IMR-90 (cell line): ENCODE data around the gene ERP44. TPM values are rescaled to one million over a fixed set of nuclear protein-coding genes. Genes with fewer than 3 reads are reported as not detected.

Experiments
- ATAC-seq: fragments of 200-7000 bp; cut with Tn5 transposase; 2 replicates; pipeline ENCODE4 v1.9.1; 2020; ENCODE audit warnings: low read depth, mild to moderate bottlenecking, moderate library complexity
- BruUV-seq: library from RNA; stranded (reverse); fragments of 400-500 nt; replicated peaks from 2 replicates; lab custom pipeline; 2021; lab: Mats Ljungman, UMichigan
- CTCF ChIA-PET: fragments of 300-600 bp; formaldehyde crosslinking; extraction: SDS; loops from one replicate; lab custom pipeline; 2021; ENCODE audit warnings: antibody characterized with exemption; lab: Yijun Ruan, JAX
- POLR2A ChIA-PET: fragments of 300-600 bp; sonication (Branson Sonifier 250); formaldehyde crosslinking; loops from one replicate; lab custom pipeline; 2022; ENCODE audit warnings: antibody characterized with exemption; ENCODE audit not compliant: unreplicated experiment; lab: Charles Lee
- DNase-seq: peaks from one replicate; pipeline ENCODE4 v3.0.0; 2013
- H2AFZ ChIP-seq: replicated peaks from 2 replicates; pipeline ENCODE3; 2013; ENCODE audit warnings: low read length, mild to moderate bottlenecking; ENCODE audit not compliant: poor library complexity
- H2AK5ac ChIP-seq: 2 replicates; pipeline ENCODE4 v1.6.1; 2013; ENCODE audit warnings: low read depth, low read length, inconsistent platforms
- H2AK9ac ChIP-seq: replicated peaks from 2 replicates; pipeline ENCODE3; 2013; ENCODE audit warnings: mild to moderate bottlenecking, low read depth, low read length, moderate library complexity; ENCODE audit not compliant: poor library complexity
- H2BK120ac ChIP-seq: 2 replicates; pipeline ENCODE4 v1.6.1; 2013; ENCODE audit warnings: low read depth, low read length, inconsistent platforms
- H2BK15ac ChIP-seq: 3 replicates; pipeline ENCODE4 v1.6.1; 2013; ENCODE audit warnings: low read depth, low read length, inconsistent platforms
- H2BK20ac ChIP-seq: 2 replicates; pipeline ENCODE4 v1.6.1; 2013; ENCODE audit warnings: low read depth, mild to moderate bottlenecking, inconsistent platforms, low read length, moderate library complexity
- H2BK5ac ChIP-seq: 2 replicates; pipeline ENCODE4 v1.6.1; 2013; ENCODE audit warnings: mild to moderate bottlenecking, low read depth, low read length, inconsistent platforms; ENCODE audit not compliant: poor library complexity, severe bottlenecking
- H3K14ac ChIP-seq: replicated peaks from 2 replicates; pipeline ENCODE4 v1.6.1; 2013; ENCODE audit warnings: low read depth, low read length, inconsistent platforms
- H3K18ac ChIP-seq: 2 replicates; pipeline ENCODE4 v1.6.1; 2013; ENCODE audit warnings: low read depth, low read length, control low read depth
- H3K23ac ChIP-seq: 2 replicates; pipeline ENCODE4 v1.6.1; 2013; ENCODE audit warnings: low read depth, low read length, inconsistent platforms
- H3K27ac ChIP-seq: 2 replicates; pipeline ENCODE4 v1.5.1; 2013; ENCODE audit warnings: mild to moderate bottlenecking, control low read depth, low read length; ENCODE audit not compliant: insufficient read depth
- H3K27me3 ChIP-seq: 2 replicates; pipeline ENCODE4 v1.6.1; 2013; ENCODE audit warnings: low read length; ENCODE audit not compliant: control insufficient read depth, insufficient read depth
- H3K36me3 ChIP-seq: 2 replicates; pipeline ENCODE4 v1.6.1; 2013; ENCODE audit warnings: low read length, mixed read lengths; ENCODE audit not compliant: control insufficient read depth, insufficient read depth
- H3K4ac ChIP-seq: 2 replicates; pipeline ENCODE4 v1.6.1; 2013; ENCODE audit warnings: low read depth, low read length, inconsistent platforms
- H3K4me1 ChIP-seq: 2 replicates; pipeline ENCODE4 v1.6.1; 2013; ENCODE audit warnings: low read length, mixed read lengths; ENCODE audit not compliant: control insufficient read depth, insufficient read depth
- H3K4me2 ChIP-seq: 2 replicates; pipeline ENCODE4 v1.6.1; 2013; ENCODE audit warnings: low read depth, mild to moderate bottlenecking, control low read depth, low read length, moderate library complexity
- H3K4me3 ChIP-seq: 2 replicates; pipeline ENCODE4 v1.5.1; 2013; ENCODE audit warnings: low read depth, mild to moderate bottlenecking, control low read depth, low read length, moderate library complexity; ENCODE audit not compliant: insufficient read depth
- H3K56ac ChIP-seq: 2 replicates; pipeline ENCODE4 v1.6.1; 2013; ENCODE audit warnings: low read length, inconsistent platforms; ENCODE audit not compliant: insufficient read depth; ENCODE audit errors: extremely low read depth
- H3K79me1 ChIP-seq, 2 experiments: 2 replicates each; pipeline ENCODE4 v1.6.1; 2013; ENCODE audit warnings: low read length in 2 of 2, inconsistent platforms in 1 of 2, low read depth in 1 of 2
- H3K9ac ChIP-seq: 2 replicates; pipeline ENCODE4 v1.6.1; 2013; ENCODE audit warnings: low read depth, low read length, control low read depth
- H3K9me1 ChIP-seq: 2 replicates; pipeline ENCODE4 v1.6.1; 2013; ENCODE audit warnings: low read length, inconsistent platforms; ENCODE audit not compliant: insufficient read depth
- H3K9me3 ChIP-seq: 2 replicates; pipeline ENCODE4 v1.6.1; 2013; ENCODE audit warnings: low read length; ENCODE audit not compliant: control insufficient read depth, insufficient read depth
- H4K20me1 ChIP-seq: 2 replicates; pipeline ENCODE4 v1.6.1; 2013; ENCODE audit warnings: low read length, inconsistent platforms; ENCODE audit not compliant: insufficient read depth
- H4K5ac ChIP-seq: 2 replicates; pipeline ENCODE4 v1.6.1; 2013; ENCODE audit warnings: mild to moderate bottlenecking, low read depth, low read length, control low read depth
- H4K8ac ChIP-seq, 2 experiments: 2 replicates each; pipeline ENCODE4 v1.6.1; 2013; ENCODE audit warnings: low read depth in 2 of 2, low read length in 2 of 2, control low read depth in 1 of 2, inconsistent platforms in 1 of 2
- H4K91ac ChIP-seq: 2 replicates; pipeline ENCODE4 v1.6.1; 2013; ENCODE audit warnings: low read depth, low read length, inconsistent platforms; ENCODE audit not compliant: insufficient read depth
- BHLHE40 ChIP-seq: fragments of 150-350 bp; IDR thresholded peaks from 2 replicates; pipeline ENCODE4 v1.6.1; 2016; ENCODE audit warnings: mild to moderate bottlenecking, low read depth, low read length
- CEBPB ChIP-seq: IDR thresholded peaks from 2 replicates; pipeline ENCODE4 v1.6.1; 2012; ENCODE audit warnings: low read depth, low read length, improper control_type of control experiment
- CHD1 ChIP-seq: IDR thresholded peaks from 2 replicates; pipeline ENCODE4 v1.6.1; 2012; ENCODE audit warnings: low read depth, low read length, improper control_type of control experiment
- CTCF ChIP-seq: conservative IDR thresholded peaks from 2 replicates; pipeline ENCODE4 v1.5.1; 2012; ENCODE audit warnings: mild to moderate bottlenecking, low read depth, low read length, improper control_type of control experiment
- ELK1 ChIP-seq: fragments of 150-350 bp; IDR thresholded peaks from 2 replicates; pipeline ENCODE4 v1.6.1; 2016; ENCODE audit warnings: low read depth, mild to moderate bottlenecking, low read length, moderate library complexity, borderline replicate concordance
- FOS ChIP-seq: fragments of 150-350 bp; IDR thresholded peaks from 2 replicates; pipeline ENCODE4 v1.6.1; 2016; ENCODE audit warnings: low read depth, low read length
- MAFK ChIP-seq: IDR thresholded peaks from 2 replicates; pipeline ENCODE4 v1.6.1; 2012; ENCODE audit warnings: low read depth, low read length, improper control_type of control experiment
- MAZ ChIP-seq: IDR thresholded peaks from 2 replicates; pipeline ENCODE4 v1.6.1; 2012; ENCODE audit warnings: low read depth, mild to moderate bottlenecking, low read length, improper control_type of control experiment, moderate library complexity, borderline replicate concordance
- MXI1 ChIP-seq: IDR thresholded peaks from 2 replicates; pipeline ENCODE4 v1.6.1; 2012; ENCODE audit warnings: low read depth, mild to moderate bottlenecking, low read length, moderate library complexity, borderline replicate concordance
- NFE2L2 ChIP-seq: fragments of 150-350 bp; IDR thresholded peaks from 2 replicates; pipeline ENCODE4 v1.6.1; 2016; ENCODE audit warnings: low read depth, mild to moderate bottlenecking, low read length
- POLR2A ChIP-seq: IDR thresholded peaks from 2 replicates; pipeline ENCODE4 v1.6.1; 2012; ENCODE audit warnings: mild to moderate bottlenecking, low read depth, low read length
- RAD21 ChIP-seq: IDR thresholded peaks from 2 replicates; pipeline ENCODE4 v1.6.1; 2012; ENCODE audit warnings: low read length, improper control_type of control experiment
- RCOR1 ChIP-seq: IDR thresholded peaks from 2 replicates; pipeline ENCODE4 v1.6.1; 2012; ENCODE audit warnings: mild to moderate bottlenecking, low read length, improper control_type of control experiment; ENCODE audit not compliant: insufficient replicate concordance
- RFX5 ChIP-seq: IDR thresholded peaks from 2 replicates; pipeline ENCODE4 v1.8.0; 2012; ENCODE audit warnings: low read depth, mild to moderate bottlenecking, low read length, moderate library complexity
- SMC3 ChIP-seq: fragments of 150-350 bp; IDR thresholded peaks from 2 replicates; pipeline ENCODE4 v1.6.1; 2016; ENCODE audit warnings: low read depth, mild to moderate bottlenecking, antibody characterized with exemption, low read length, moderate library complexity
- WGBS, 2 experiments: methylation state at CpG; one replicate each; pipeline versions ENCODE4 v1.1.5 to v1.1.7; 2013; ENCODE audit warnings: missing lambda C conversion rate in 2 of 2; ENCODE audit not compliant: insufficient read length in 1 of 2; ENCODE audit errors: extremely low coverage in 2 of 2; 5-methylcytosine and 5-hydroxymethylcytosine counted together
- dilution Hi-C: fragments of 300-500 bp; cut with HindIII; formaldehyde crosslinking; loops from one replicate; pipeline ENCODE4 v1.14.3; 2018; ENCODE audit warnings: low sequenced_read_pairs; ENCODE audit not compliant: unreplicated experiment
- in situ Hi-C: fragments of 300-500 bp; cut with MboI; formaldehyde crosslinking; loops from 3 replicates; pipeline ENCODE4 v1.14.3; 2019; ENCODE audit warnings: low sequenced_read_pairs, inconsistent platforms, mixed read lengths
- intact Hi-C: fragments of 100-400 bp; cut with micrococcal nuclease; formaldehyde crosslinking; loops from 2 replicates; pipeline ENCODE4 v1.10.0; 2022
- polyA plus RNA-seq, 3 experiments: library from polyadenylated mRNA; depleted of rRNA; stranded (reverse); fragments of >200 nt; gene quantifications; 2 replicates each; pipeline ENCODE4 v1.2.3, GENCODE V29; 2012; ENCODE audit warnings: low replicate concordance in 1 of 3
- total RNA-seq: library from RNA; depleted of rRNA; stranded (reverse); fragments of >200 nt; gene quantifications from 2 replicates; pipeline ENCODE4 v1.2.3, GENCODE V29; 2012
- TF ChIP-seq, protein P1 (sequence below): fragments of 150-350 bp; IDR thresholded peaks from 2 replicates; pipeline ENCODE4 v1.6.1; 2017; ENCODE audit warnings: mild to moderate bottlenecking, antibody characterized with exemption, low read length, low read depth

The ERP44 gene
- total and polyA plus RNA-seq, 2 of the 4 experiments (the other 2 are of a cell fraction) = 9.1 to 13.5 TPM

DNA sequence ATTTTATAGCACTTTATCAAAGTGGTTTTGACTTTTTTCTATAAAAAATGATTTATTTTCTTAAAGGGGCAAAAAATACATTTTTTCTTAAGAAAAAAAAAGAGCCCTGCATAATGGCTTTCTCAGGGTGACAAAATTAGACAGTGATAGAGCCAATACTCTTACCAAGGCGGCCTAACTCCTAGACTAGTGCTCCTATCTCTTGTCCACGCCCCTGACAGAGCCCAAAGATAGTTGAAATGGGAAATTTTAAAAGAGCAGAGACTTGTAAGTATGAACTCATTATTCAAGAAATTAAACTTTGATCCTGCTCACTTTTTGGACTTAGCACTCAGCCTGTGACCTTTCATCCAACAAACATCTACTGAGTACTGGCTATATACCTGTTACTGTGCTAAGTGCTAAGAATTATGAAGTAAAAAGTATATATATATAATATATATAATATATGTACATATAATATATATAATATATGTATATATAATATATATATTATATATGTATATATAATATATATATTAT is 1.4 kb upstream of the ERP44 start:
- no peak overlapping the region; a peak in 2 of 4 replicates for H4K8ac ChIP-seq
- H3K36me3 ChIP-seq = peaks cover 5% of the 10 kb centered on the region
- H3K4me3 ChIP-seq = no peak overlapping the region
- peak overlapping the region; percentile 23; the same call in 1 of the 2 replicates for H3K23ac ChIP-seq
- H4K5ac ChIP-seq = no peak overlapping the region
- no peak overlapping the region for H3K14ac ChIP-seq
- no peak overlapping the region for H2AFZ ChIP-seq
- dilution Hi-C loops (no loop called here), in situ Hi-C loops (no loop called here), intact Hi-C loops (no loop called here)
- ChIA-PET CTCF (no interaction called here), POLR2A (no interaction called here)
- H3K79me1 ChIP-seq = peaks cover 23 to 60% of the 10 kb centered on the region in 2 experiments
- H4K20me1 ChIP-seq = peaks cover 17% of the 10 kb centered on the region; the same call in 1 of the 2 replicates
- no peak overlapping the region for H2AK9ac ChIP-seq
- no peak for ATAC-seq
- peaks cover 13% of the 10 kb centered on the region; the same call in 1 of the 2 replicates for H3K9me1 ChIP-seq
- H3K9ac ChIP-seq = peak overlapping the region; percentile 53; the same call in 1 of the 2 replicates
- no peak overlapping the region for H2BK20ac ChIP-seq
- no peaks in the 10 kb centered on the region for H3K27me3 ChIP-seq
- H3K4me1 ChIP-seq = peaks cover 2% of the 10 kb centered on the region; the same call in 1 of the 2 replicates
- H3K4me2 ChIP-seq = peak overlapping the region; percentile 29
- no peak overlapping the region for H3K18ac ChIP-seq
- H2BK15ac ChIP-seq = no peak overlapping the region
- no peak overlapping the region for H3K27ac ChIP-seq
- no CpG with 5 or more reads among the region's 2 CpGs for WGBS, 2 experiments
- DNase-seq = no peak
- no TSS peak for BruUV-seq
- no peak overlapping the region for H4K91ac ChIP-seq
- TF ChIP-seq RFX5 (no peak), RAD21 (no peak), NFE2L2 (no peak), SMC3 (no peak), ELK1 (no peak), RCOR1 (no peak), MXI1 (no peak), CEBPB (no peak), BHLHE40 (no peak), POLR2A (no peak), FOS (no peak), CHD1 (no peak), CTCF (no peak), MAZ (no peak), MAFK (no peak)
- TF ChIP-seq, protein P1, sequence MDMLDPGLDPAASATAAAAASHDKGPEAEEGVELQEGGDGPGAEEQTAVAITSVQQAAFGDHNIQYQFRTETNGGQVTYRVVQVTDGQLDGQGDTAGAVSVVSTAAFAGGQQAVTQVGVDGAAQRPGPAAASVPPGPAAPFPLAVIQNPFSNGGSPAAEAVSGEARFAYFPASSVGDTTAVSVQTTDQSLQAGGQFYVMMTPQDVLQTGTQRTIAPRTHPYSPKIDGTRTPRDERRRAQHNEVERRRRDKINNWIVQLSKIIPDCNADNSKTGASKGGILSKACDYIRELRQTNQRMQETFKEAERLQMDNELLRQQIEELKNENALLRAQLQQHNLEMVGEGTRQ = no peak
- H2BK5ac ChIP-seq = no peak overlapping the region
- no peak overlapping the region for H3K4ac ChIP-seq
- no peak overlapping the region for H3K56ac ChIP-seq
- no peaks in the 10 kb centered on the region for H3K9me3 ChIP-seq
- no peak overlapping the region for H2AK5ac ChIP-seq
- H2BK120ac ChIP-seq = no peak overlapping the region
